IPS-18a (cell line): Measurements from ENCODE around the gene VAX1.
"Not testable (repeated sequence)": the region's sequence is repeated elsewhere in the genome, so short reads cannot be mapped to it uniquely, and the experiment has no call there.

Experiments used
- H3K27ac ChIP-seq: one replicate; pipeline ENCODE4 v1.5.1; 2013; ENCODE audit warnings: low read length
- H3K27me3 ChIP-seq: one replicate; pipeline ENCODE4 v1.6.1; 2013; ENCODE audit warnings: mild to moderate bottlenecking, low read length; ENCODE audit not compliant: control insufficient read depth, insufficient read depth
- H3K36me3 ChIP-seq: one replicate; pipeline ENCODE4 v1.6.1; 2013; ENCODE audit warnings: low read depth, low read length; ENCODE audit not compliant: control insufficient read depth
- H3K4me1 ChIP-seq: one replicate; pipeline ENCODE4 v1.6.1; 2013; ENCODE audit warnings: low read depth, low read length; ENCODE audit not compliant: control insufficient read depth
- H3K4me3 ChIP-seq: one replicate; pipeline ENCODE4 v1.5.1; 2013; ENCODE audit warnings: low read length
- H3K9ac ChIP-seq: one replicate; pipeline ENCODE4 v1.6.1; 2013; ENCODE audit warnings: mild to moderate bottlenecking, low read length, moderate library complexity
- H3K9me3 ChIP-seq: one replicate; pipeline ENCODE4 v1.6.1; 2013; ENCODE audit warnings: low read depth, low read length; ENCODE audit not compliant: control insufficient read depth

VAX1 gene

DNA sequence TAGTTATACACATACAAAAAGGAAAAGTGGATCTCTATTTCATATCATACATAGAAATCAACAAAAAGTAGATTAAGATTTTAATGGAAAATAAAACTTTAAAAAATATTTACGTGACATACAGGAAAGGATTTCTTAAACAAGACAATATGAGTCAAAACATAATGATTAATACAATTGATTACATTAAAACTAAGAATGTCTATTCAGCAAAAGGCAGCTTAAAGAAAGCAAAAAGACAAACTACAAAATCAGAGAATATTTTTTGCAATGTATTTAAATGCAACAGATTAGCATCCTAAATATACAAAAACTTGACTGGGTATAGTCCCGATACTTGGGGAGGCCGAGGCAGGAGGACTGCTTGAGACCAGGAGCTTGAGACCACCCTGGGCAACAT lies 50.5 kb downstream of the VAX1 start:
- H3K27me3 ChIP-seq, result peaks cover 6% of the 10 kb centered on the region
- no peaks in the 10 kb centered on the region for H3K4me1 ChIP-seq
- H3K9me3 ChIP-seq, result no peaks in the 10 kb centered on the region
- H3K4me3 ChIP-seq, result no peak overlapping the region
- no peak overlapping the region for H3K27ac ChIP-seq
- no peaks in the 10 kb centered on the region for H3K36me3 ChIP-seq
- H3K9ac ChIP-seq, result no peak overlapping the region

DNA sequence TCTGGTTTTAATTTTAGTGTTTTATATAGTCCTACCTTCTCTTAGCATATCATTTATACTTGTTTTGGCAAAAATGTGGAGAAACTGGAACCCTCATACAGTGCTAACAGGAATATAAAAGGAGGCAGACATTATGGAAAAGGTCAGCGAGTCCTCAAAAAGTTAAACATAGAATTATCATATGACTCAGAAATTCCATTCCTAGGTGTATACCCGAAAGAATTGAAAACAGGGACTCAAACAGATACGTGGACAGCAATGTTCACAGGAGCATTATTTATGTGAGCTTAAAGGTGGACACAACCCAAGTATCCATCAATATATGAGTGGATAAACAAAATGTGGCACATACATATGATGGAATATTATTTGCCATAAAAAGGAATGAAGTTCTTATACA lies 51.5 kb downstream of the VAX1 start:
- H3K27me3 ChIP-seq, result no peaks in the 10 kb centered on the region
- H3K9ac ChIP-seq, result no peak overlapping the region
- no peaks in the 10 kb centered on the region for H3K9me3 ChIP-seq
- no peaks in the 10 kb centered on the region for H3K36me3 ChIP-seq
- no peaks in the 10 kb centered on the region for H3K4me1 ChIP-seq
- no peak overlapping the region for H3K27ac ChIP-seq
- no peak overlapping the region for H3K4me3 ChIP-seq

- not testable (repeated sequence) for H3K4me1 ChIP-seq, H3K9me3 ChIP-seq, H3K36me3 ChIP-seq, H3K27me3 ChIP-seq, H3K9ac ChIP-seq, H3K27ac ChIP-seq
- peak overlapping the region; percentile 51 for H3K4me3 ChIP-seq
Measured at GRCh38 chr10:117084421-117085246, 53.4 kb downstream of the VAX1 start.
